Bronchial epithelial cell (primary cell): ENCODE data around the gene CDH22. TPM values are rescaled to one million over a fixed set of nuclear protein-coding genes. Genes with fewer than 3 reads are reported as not detected.

ENCODE experiments used
- DNase-seq: peaks from one replicate; pipeline ENCODE4 v3.0.0-alpha.2; 2010; ENCODE audit warnings: low read depth
- FAIRE-seq: peaks from 2 replicates; lab custom pipeline; 2011; peaks lifted over from hg19 to GRCh38; lab: Jason Lieb, UNC
- H3K27me3 ChIP-seq: 2 replicates; pipeline ENCODE4 v1.5.1; 2011; ENCODE audit warnings: low read length; ENCODE audit not compliant: control insufficient read depth, insufficient read depth
- H3K36me3 ChIP-seq: 2 replicates; pipeline ENCODE4 v1.5.1; 2011; ENCODE audit warnings: low read length; ENCODE audit not compliant: control insufficient read depth, insufficient read depth
- H3K4me3 ChIP-seq: 2 replicates; pipeline ENCODE4 v1.5.1; 2011; ENCODE audit warnings: mild to moderate bottlenecking, low read depth, low read length, control low read depth
- CTCF ChIP-seq: IDR thresholded peaks from 2 replicates; pipeline ENCODE4 v1.5.1; 2011; ENCODE audit warnings: mild to moderate bottlenecking, moderate library complexity, low read length, control low read depth, inconsistent platforms; ENCODE audit not compliant: insufficient read depth, severe bottlenecking
- total RNA-seq: library from RNA; depleted of rRNA; stranded (reverse); fragments of >200 nt; gene quantifications from 2 replicates; pipeline ENCODE4 v1.2.1, GENCODE V29; 2014

CDH22 gene
- total RNA-seq, 1 donor from 2014 or later = not detected

GRCh38 chr20:46332373-46333160 is 24.3 kb upstream of the CDH22 start:
- Histone ChIP-seq H3K36me3 (no peaks in the 10 kb centered on the region), H3K27me3 (peaks cover 6% of the 10 kb centered on the region), H3K4me3 (no peak overlapping the region)
- TF ChIP-seq CTCF = no peak
- no peak for DNase-seq
- no peak for FAIRE-seq

- no peaks in the 10 kb centered on the region for H3K36me3 ChIP-seq
- FAIRE-seq (no peak), DNase-seq (no peak)
These were observed 23.5 kb upstream of the CDH22 start for GRCh38 chr20:46331611-46332361.

GRCh38 chr20:46330831-46331371 is 22.6 kb upstream of the CDH22 start:
- FAIRE-seq = peak; percentile 7

More at GRCh38 chr20:46331611-46332361, 23.5 kb upstream of the CDH22 start:
- H3K4me3 ChIP-seq = no peak overlapping the region
- no peak for TF ChIP-seq CTCF
- H3K27me3 ChIP-seq = peaks cover 3% of the 10 kb centered on the region

GRCh38 chr20:46330072-46330763 is 21.9 kb upstream of the CDH22 start:
- no peak for FAIRE-seq
- peaks cover 3% of the 10 kb centered on the region for H3K27me3 ChIP-seq

More at GRCh38 chr20:46330831-46331371, 22.6 kb upstream of the CDH22 start:
- Histone ChIP-seq H3K4me3 (no peak overlapping the region), H3K36me3 (no peaks in the 10 kb centered on the region), H3K27me3 (peaks cover 3% of the 10 kb centered on the region)
- no peak for TF ChIP-seq CTCF
- no peak for DNase-seq

More at GRCh38 chr20:46330072-46330763, 21.9 kb upstream of the CDH22 start:
- H3K36me3 ChIP-seq = no peaks in the 10 kb centered on the region
- DNase-seq = no peak
- no peak for TF ChIP-seq CTCF
- no peak overlapping the region for H3K4me3 ChIP-seq
